SK-N-SH (cell line): Measurements from ENCODE around the gene BAHCC1. TPM values are rescaled to one million over a fixed set of nuclear protein-coding genes. Genes with fewer than 3 reads are reported as not detected.

Experiments used
- CTCF ChIA-PET: fragments of 300-600, 350-600 bp; formaldehyde crosslinking; extraction: SDS; loops from one replicate; lab custom pipeline; 2021; lab: Yijun Ruan, JAX
- POLR2A ChIA-PET: fragments of 350-600 bp; sonication (Branson Sonifier 250); formaldehyde crosslinking; extraction: SDS; loops from one replicate; lab custom pipeline; 2020; ENCODE audit warnings: antibody characterized with exemption, inconsistent platforms; lab: Yijun Ruan, JAX
- DNase-seq: peaks from one replicate; pipeline ENCODE4 v3.0.0; 2012
- H2AFZ ChIP-seq: fragments of 200-600 bp; sonication (generic); 2 replicates; pipeline ENCODE4 v1.8.1; 2016; ENCODE audit warnings: antibody characterized with exemption, mild to moderate bottlenecking, low read depth
- H3F3A ChIP-seq: fragments of 200-600 bp; sonication (generic); replicated peaks from 2 replicates; pipeline ENCODE3; 2016; ENCODE audit warnings: antibody characterized with exemption, mild to moderate bottlenecking; ENCODE audit not compliant: insufficient read depth
- H3K27ac ChIP-seq, 2 experiments: fragments of 200-500 bp in 1 of 2; fragments of 200-600 bp in 1 of 2; sonication (Bioruptor generic) in 1 of 2; sonication (generic), shearing (Covaris generic) in 1 of 2; 2 replicates each; pipeline versions ENCODE4 v1.5.1 to v1.6.1; 2014 to 2016; ENCODE audit warnings: low read depth in 2 of 2, inconsistent platforms in 1 of 2, low read length in 1 of 2, mild to moderate bottlenecking in 1 of 2, mixed read lengths in 1 of 2
- H3K27me3 ChIP-seq: fragments of 200-600 bp; sonication (generic), shearing (Covaris generic); 2 replicates; pipeline ENCODE4 v1.6.1; 2016; ENCODE audit warnings: mixed run types; ENCODE audit not compliant: insufficient read depth
- H3K36me3 ChIP-seq, 2 experiments: fragments of 200-500 bp in 1 of 2; fragments of 200-600 bp in 1 of 2; sonication (Bioruptor generic) in 1 of 2; sonication (generic) in 1 of 2; replicated peaks in 1 of 2; 2 replicates each; pipeline versions ENCODE3 to v1.5.1; 2014 to 2016; ENCODE audit warnings: low read length in 1 of 2, mild to moderate bottlenecking in 1 of 2; ENCODE audit not compliant: insufficient read depth in 2 of 2, control insufficient read depth in 1 of 2
- H3K4me1 ChIP-seq, 2 experiments: fragments of 200-500 bp in 1 of 2; fragments of 200-600 bp in 1 of 2; sonication (Bioruptor generic) in 1 of 2; sonication (generic), shearing (Covaris generic) in 1 of 2; 2 replicates each; pipeline versions ENCODE4 v1.5.1 to v1.6.1; 2014 to 2016; ENCODE audit warnings: low read depth in 1 of 2, low read length in 1 of 2, mixed run types in 1 of 2; ENCODE audit not compliant: insufficient read depth in 2 of 2, control insufficient read depth in 1 of 2
- H3K4me2 ChIP-seq: fragments of 200-600 bp; sonication (generic), shearing (Covaris generic); 2 replicates; pipeline ENCODE4 v1.6.1; 2017; ENCODE audit warnings: mixed run types
- H3K4me3 ChIP-seq, 2 experiments: fragments of 200-500 bp in 1 of 2; fragments of 200-600 bp in 1 of 2; sonication (Bioruptor generic) in 1 of 2; sonication (generic), shearing (Covaris generic) in 1 of 2; 2 replicates each; pipeline versions ENCODE4 v1.5.1 to v1.8.1; 2014 to 2016; ENCODE audit warnings: low read depth in 2 of 2, inconsistent platforms in 1 of 2, low read length in 1 of 2, mild to moderate bottlenecking in 1 of 2, mixed read lengths in 1 of 2, moderate library complexity in 1 of 2
- H3K79me2 ChIP-seq: fragments of 200-600 bp; sonication (generic); 2 replicates; pipeline ENCODE4 v1.8.1; 2017; ENCODE audit warnings: mild to moderate bottlenecking; ENCODE audit not compliant: insufficient read depth
- H3K9ac ChIP-seq: fragments of 200-600 bp; sonication (generic); 2 replicates; pipeline ENCODE4 v1.6.1; 2017; ENCODE audit warnings: mixed run types
- H3K9me2 ChIP-seq: fragments of 200-600 bp; sonication (generic); 2 replicates; pipeline ENCODE4 v1.6.1; 2017; ENCODE audit warnings: mixed run types
- H3K9me3 ChIP-seq: fragments of 200-600 bp; sonication (generic); 2 replicates; pipeline ENCODE4 v1.6.1; 2017; ENCODE audit warnings: mixed run types, mild to moderate bottlenecking, moderate library complexity
- H4K20me1 ChIP-seq: fragments of 200-600 bp; sonication (generic); 2 replicates; pipeline ENCODE4 v1.6.1; 2017; ENCODE audit warnings: mild to moderate bottlenecking, mixed run types; ENCODE audit not compliant: insufficient read depth
- CHD2 ChIP-seq: fragments of 150-350 bp; IDR thresholded peaks from 2 replicates; pipeline ENCODE4 v1.6.1; 2018; ENCODE audit warnings: low read length; ENCODE audit not compliant: partially characterized antibody
- ELF1 ChIP-seq: IDR thresholded peaks from 2 replicates; pipeline ENCODE4 v1.4.0; 2012
- EP300 ChIP-seq, 2 experiments: IDR thresholded peaks; 2 replicates each; pipeline versions ENCODE4 v1.4.0 to v1.6.1; 2012; ENCODE audit warnings: borderline replicate concordance in 1 of 2, low read depth in 1 of 2, low read length in 1 of 2
- EZH2phosphoT487 ChIP-seq: fragments of 200-600 bp; sonication (generic); IDR thresholded peaks from 2 replicates; pipeline ENCODE4 v1.6.1; 2017; ENCODE audit warnings: low read depth, mixed run types, mild to moderate bottlenecking, antibody characterized with exemption, moderate library complexity, borderline replicate concordance
- FOXJ3 ChIP-seq: sonication (generic); formaldehyde crosslinking; IDR thresholded peaks from 2 replicates; pipeline ENCODE4 v1.5.1; 2020; ENCODE audit warnings: mild to moderate bottlenecking, missing genetic modification reagents
- GATA2 ChIP-seq: sonication (generic); formaldehyde crosslinking; IDR thresholded peaks from 2 replicates; pipeline ENCODE4 v1.5.0; 2020; ENCODE audit warnings: mild to moderate bottlenecking, missing genetic modification reagents
- JUND ChIP-seq: IDR thresholded peaks from 2 replicates; pipeline ENCODE4 v1.4.0; 2012
- MXI1 ChIP-seq: IDR thresholded peaks from 2 replicates; pipeline ENCODE4 v1.6.1; 2012; ENCODE audit warnings: mild to moderate bottlenecking, low read depth, low read length, improper control_type of control experiment
- NFIC ChIP-seq: IDR thresholded peaks from 2 replicates; pipeline ENCODE4 v1.4.0; 2012; ENCODE audit warnings: borderline replicate concordance
- RAD21 ChIP-seq: IDR thresholded peaks from 2 replicates; pipeline ENCODE4 v1.6.1; 2012; ENCODE audit warnings: mild to moderate bottlenecking, low read length
- WGBS: methylation state at CpG from one replicate; pipeline ENCODE4 v1.1.6; 2017; ENCODE audit warnings: low lambda C conversion rate; 5-methylcytosine and 5-hydroxymethylcytosine counted together
- polyA plus RNA-seq, 3 experiments: library from polyadenylated mRNA; depleted of rRNA; stranded (reverse); fragments of >200 nt; gene quantifications; 2 replicates each; pipeline ENCODE4 v1.2.3, GENCODE V29; 2012
- TF ChIP-seq, protein P1 (sequence below): fragments of 200-600 bp; sonication (generic); IDR thresholded peaks from 2 replicates; pipeline ENCODE4 v1.6.1; 2017; ENCODE audit warnings: antibody characterized with exemption, mild to moderate bottlenecking, moderate library complexity
- TF ChIP-seq, protein P2 (sequence below): fragments of 150-350 bp; IDR thresholded peaks from 2 replicates; pipeline ENCODE4 v1.6.1; 2016; ENCODE audit warnings: mild to moderate bottlenecking, low read depth, low read length
- TF ChIP-seq, protein P3 (sequence below): IDR thresholded peaks from 2 replicates; pipeline ENCODE4 v1.4.0; 2012; ENCODE audit warnings: low read depth, borderline replicate concordance

BAHCC1 gene
- polyA plus RNA-seq, 1 of the 3 experiments (the other 2 are of a cell fraction): 6.4 TPM

DNA sequence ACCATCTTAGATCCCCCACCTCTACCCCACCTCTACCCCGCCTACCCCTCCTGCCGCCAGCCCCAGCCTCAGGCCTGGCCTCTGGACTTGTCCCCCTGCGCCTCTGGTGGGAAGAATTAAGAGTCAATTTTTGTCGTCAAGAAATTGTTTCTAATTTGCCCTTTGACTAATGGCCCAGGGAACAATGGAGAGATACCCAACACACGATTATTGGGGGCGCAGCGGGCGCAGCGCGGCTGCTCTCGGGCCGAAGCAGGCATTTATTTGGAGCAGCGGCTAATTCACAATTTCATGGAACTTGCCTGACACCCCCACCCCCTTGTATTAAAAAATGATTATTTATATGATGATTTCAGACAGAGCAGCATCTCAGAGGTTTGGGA, 4.4 kb upstream of the BAHCC1 start (continued):
- no peak for TF ChIP-seq RAD21

DNA sequence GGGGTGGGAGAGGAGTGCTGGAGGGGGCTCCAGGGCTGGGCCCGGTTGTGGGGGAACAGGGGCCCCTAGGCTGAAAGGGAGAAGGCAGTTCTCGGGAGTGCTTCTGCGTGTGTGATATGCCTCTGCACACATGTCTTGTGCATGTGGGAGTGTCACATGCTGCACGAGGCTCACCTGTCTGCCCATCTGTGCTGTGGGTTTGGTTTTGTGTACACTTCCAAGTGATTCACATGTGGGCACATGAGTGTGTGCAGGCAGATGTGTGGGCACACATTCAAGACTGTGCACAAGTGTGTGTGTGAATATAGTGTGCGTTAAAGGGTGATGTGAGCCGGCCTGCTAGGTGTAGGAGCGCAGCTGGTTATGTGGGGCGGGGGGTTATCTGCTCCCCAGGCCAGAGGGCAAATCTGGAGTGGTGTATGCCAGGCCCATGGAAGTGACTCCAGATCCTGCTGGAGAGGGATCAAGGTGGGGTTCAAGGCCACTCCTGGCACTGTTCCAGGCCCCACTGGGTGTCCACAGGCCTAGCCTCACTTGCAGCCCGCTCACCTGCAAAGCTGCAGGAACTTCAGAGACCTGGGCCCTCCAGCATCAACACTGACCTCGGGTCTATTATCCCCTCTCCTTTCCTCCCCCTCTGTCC, 3.8 kb upstream of the BAHCC1 start:
- peaks cover 35% of the 10 kb centered on the region for H4K20me1 ChIP-seq
- DNase-seq: no peak
- POLR2A ChIA-PET: interaction anchor here (1.0 to 1.8 kb wide), 4 partner anchors 38 to 80 kb away, joined by 3 to 8 read pairs (median 4); no protein-coding TSS in a partner anchor
- peak overlapping the region; percentile 17 to 67; a peak in 3 of 4 replicates for H3K27ac ChIP-seq
- H3K36me3 ChIP-seq: no peaks in the 10 kb centered on the region
- no peaks in the 10 kb centered on the region for H3K27me3 ChIP-seq
- peaks cover 30% of the 10 kb centered on the region for H3K79me2 ChIP-seq
- CTCF ChIA-PET: interaction anchor here (0.6 to 8.6 kb wide), 20 partner anchors 10 to 139 kb away, joined by 3 to 104 read pairs (median 4); partner anchors contain the start of gene SLC38A10
- H3K4me1 ChIP-seq: peaks cover 27 to 71% of the 10 kb centered on the region in 2 experiments
- TF ChIP-seq MXI1 (peak; percentile 33; the same call in 1 of the 2 replicates), GATA2 (CRISPR knock-in tag) (no peak)
- TF ChIP-seq, protein P1, sequence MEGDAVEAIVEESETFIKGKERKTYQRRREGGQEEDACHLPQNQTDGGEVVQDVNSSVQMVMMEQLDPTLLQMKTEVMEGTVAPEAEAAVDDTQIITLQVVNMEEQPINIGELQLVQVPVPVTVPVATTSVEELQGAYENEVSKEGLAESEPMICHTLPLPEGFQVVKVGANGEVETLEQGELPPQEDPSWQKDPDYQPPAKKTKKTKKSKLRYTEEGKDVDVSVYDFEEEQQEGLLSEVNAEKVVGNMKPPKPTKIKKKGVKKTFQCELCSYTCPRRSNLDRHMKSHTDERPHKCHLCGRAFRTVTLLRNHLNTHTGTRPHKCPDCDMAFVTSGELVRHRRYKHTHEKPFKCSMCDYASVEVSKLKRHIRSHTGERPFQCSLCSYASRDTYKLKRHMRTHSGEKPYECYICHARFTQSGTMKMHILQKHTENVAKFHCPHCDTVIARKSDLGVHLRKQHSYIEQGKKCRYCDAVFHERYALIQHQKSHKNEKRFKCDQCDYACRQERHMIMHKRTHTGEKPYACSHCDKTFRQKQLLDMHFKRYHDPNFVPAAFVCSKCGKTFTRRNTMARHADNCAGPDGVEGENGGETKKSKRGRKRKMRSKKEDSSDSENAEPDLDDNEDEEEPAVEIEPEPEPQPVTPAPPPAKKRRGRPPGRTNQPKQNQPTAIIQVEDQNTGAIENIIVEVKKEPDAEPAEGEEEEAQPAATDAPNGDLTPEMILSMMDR: no peak
- TF ChIP-seq, protein P2, sequence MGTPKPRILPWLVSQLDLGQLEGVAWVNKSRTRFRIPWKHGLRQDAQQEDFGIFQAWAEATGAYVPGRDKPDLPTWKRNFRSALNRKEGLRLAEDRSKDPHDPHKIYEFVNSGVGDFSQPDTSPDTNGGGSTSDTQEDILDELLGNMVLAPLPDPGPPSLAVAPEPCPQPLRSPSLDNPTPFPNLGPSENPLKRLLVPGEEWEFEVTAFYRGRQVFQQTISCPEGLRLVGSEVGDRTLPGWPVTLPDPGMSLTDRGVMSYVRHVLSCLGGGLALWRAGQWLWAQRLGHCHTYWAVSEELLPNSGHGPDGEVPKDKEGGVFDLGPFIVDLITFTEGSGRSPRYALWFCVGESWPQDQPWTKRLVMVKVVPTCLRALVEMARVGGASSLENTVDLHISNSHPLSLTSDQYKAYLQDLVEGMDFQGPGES: no peak
- WGBS: 90% methylated on average over 10 of the region's 10 CpGs
- no peaks in the 10 kb centered on the region for H3K9me2 ChIP-seq
- no peak overlapping the region for H2AFZ ChIP-seq
- H3F3A ChIP-seq: peaks cover 27% of the 10 kb centered on the region
- H3K9ac ChIP-seq: peak overlapping the region; percentile 82; the same call in 1 of the 2 replicates
- no peaks in the 10 kb centered on the region for H3K9me3 ChIP-seq
- peak overlapping the region; percentile 93; the same call in 1 of the 2 replicates for H3K4me2 ChIP-seq
- no peak overlapping the region for H3K4me3 ChIP-seq

DNA sequence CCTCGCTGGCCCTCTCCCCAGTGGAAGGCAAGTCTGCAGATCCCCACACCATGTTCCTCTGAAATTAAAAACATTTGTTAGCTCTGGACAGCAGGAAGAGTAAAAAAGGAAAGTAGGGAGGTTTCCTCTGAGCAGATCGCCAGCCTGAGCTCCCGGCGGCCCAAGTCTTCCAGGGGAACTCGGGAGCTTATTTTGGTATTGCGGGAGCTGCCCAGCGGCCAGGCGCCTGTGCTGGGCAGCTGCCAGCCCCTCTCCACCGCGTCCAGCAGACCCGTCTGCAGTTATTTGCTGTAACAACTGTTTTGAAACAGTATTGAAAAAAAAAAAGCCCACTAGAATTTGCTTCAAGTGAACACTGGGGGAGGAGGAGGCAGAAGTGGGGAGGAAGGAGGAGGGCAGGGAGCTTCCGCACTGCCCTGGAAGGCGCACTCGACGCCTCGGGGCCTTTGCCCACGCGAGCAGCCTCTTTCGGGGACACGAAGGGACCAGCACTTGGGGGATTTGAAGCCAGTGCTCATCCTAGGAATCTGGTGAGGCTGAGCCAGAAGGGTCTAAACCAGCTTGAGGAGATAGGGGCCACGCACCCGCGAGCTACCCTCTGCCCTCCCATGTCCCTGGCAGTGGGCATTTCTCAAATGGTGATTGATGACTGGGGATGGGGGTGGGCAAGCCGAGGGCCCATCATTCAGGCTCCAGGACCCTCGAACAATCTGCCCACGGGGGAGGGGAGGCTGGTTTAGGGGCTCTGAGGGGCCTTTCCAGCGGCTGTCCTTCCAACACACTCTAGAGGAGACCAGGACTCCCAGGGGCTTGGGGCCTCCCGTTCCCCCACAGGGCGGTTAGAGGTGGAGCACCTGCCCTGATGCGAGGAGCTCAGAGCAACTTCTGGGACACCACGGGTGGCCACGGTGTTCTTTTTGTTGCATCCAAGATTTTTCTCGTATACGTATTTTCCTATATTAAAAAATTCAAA, 3.0 kb upstream of the BAHCC1 start:
- peaks cover 27% of the 10 kb centered on the region for H3F3A ChIP-seq
- H3K27ac ChIP-seq: peak overlapping the region; percentile 17 to 67; a peak in 3 of 4 replicates
- H3K4me3 ChIP-seq: peak overlapping the region; percentile 70 to 73
- no peak overlapping the region for H2AFZ ChIP-seq
- H3K36me3 ChIP-seq: no peaks in the 10 kb centered on the region
- no peaks in the 10 kb centered on the region for H3K9me2 ChIP-seq
- no peaks in the 10 kb centered on the region for H3K9me3 ChIP-seq
- peak overlapping the region; percentile 93 for H3K4me2 ChIP-seq
- peaks cover 27 to 75% of the 10 kb centered on the region in 2 experiments for H3K4me1 ChIP-seq
- CTCF ChIA-PET: interaction anchor here (0.6 to 8.6 kb wide), 25 partner anchors 9 to 139 kb away, joined by 3 to 104 read pairs (median 4); partner anchors contain the start of gene SLC38A10
- H3K79me2 ChIP-seq: peaks cover 38% of the 10 kb centered on the region
- DNase-seq: peak; percentile 78
- 47% methylated on average over 34 of the region's 34 CpGs for WGBS
- H3K27me3 ChIP-seq: no peaks in the 10 kb centered on the region
- POLR2A ChIA-PET: interaction anchor here (0.9 to 1.8 kb wide), 5 partner anchors 37 to 81 kb away, joined by 3 to 8 read pairs (median 4); no protein-coding TSS in a partner anchor
- peak overlapping the region; percentile 82 for H3K9ac ChIP-seq
- H4K20me1 ChIP-seq: peaks cover 35% of the 10 kb centered on the region
- TF ChIP-seq, protein P1: no peak
- TF ChIP-seq, protein P3, sequence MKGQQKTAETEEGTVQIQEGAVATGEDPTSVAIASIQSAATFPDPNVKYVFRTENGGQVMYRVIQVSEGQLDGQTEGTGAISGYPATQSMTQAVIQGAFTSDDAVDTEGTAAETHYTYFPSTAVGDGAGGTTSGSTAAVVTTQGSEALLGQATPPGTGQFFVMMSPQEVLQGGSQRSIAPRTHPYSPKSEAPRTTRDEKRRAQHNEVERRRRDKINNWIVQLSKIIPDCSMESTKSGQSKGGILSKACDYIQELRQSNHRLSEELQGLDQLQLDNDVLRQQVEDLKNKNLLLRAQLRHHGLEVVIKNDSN: no peak
- TF ChIP-seq MXI1 (no peak; the same call in 1 of the 2 replicates), CHD2 (peak; percentile 49), NFIC (no peak), ELF1 (no peak), FOXJ3 (no peak), EP300 (IDR thresholded peaks at IDR 0.05; ENCODE audit: borderline replicate concordance in 1 of 2, low read depth in 1 of 2, low read length in 1 of 2) (no peak), EZH2phosphoT487 (no peak), RAD21 (0 out of 2 replicates have a peak, but pooled peaks have one; percentile 28), JUND (no peak)
